ENCODE results near the gene CRYGA.

CRYGA gene

DNA sequence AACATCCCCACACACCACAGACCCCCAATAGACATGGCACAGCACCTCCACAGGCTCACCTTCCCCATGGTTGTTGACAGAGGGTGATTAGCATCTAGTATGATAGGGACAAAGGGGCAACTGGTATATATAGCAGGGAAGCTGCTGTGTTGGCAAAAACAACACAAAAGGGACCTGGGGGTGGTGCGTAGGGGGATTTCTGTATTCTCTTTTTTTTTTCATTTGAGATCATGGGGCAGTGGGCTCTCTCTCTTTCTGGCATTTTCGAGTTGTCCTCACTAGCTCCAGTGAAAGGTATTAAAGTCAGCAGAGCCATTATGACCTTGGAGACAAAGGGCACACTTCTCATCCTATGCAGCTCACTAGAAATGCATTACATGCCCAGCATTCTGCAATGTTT lies at the start of gene CRYGA:
Gene CRYGA, minus strand, starts transcription at position 101 of the 400 bp plus-strand sequence. Its CDS starts 33 bp downstream, at position 68.
- no peak for ATAC-seq (ENCODE audit: low read depth)
- Histone ChIP-seq H3K36me3 (ENCODE audit: low read depth) (no peaks in the 10 kb centered on the region), H3K27me3 (ENCODE audit: insufficient read depth, poor library complexity, severe bottlenecking) (no peaks in the 10 kb centered on the region), H3K9me3 (ENCODE audit: severe bottlenecking) (no peaks in the 10 kb centered on the region), H3K4me1 (ENCODE audit: insufficient read depth, poor library complexity, severe bottlenecking) (no peaks in the 10 kb centered on the region), H3K4me3 (ENCODE audit: severe bottlenecking) (no peak within 1 kb of the TSS), H3K27ac (ENCODE audit: poor library complexity, severe bottlenecking) (no peak within 1 kb of the TSS)
- DNase-seq (ENCODE audit: low spot score) = no peak
- TF ChIP-seq, protein P1, sequence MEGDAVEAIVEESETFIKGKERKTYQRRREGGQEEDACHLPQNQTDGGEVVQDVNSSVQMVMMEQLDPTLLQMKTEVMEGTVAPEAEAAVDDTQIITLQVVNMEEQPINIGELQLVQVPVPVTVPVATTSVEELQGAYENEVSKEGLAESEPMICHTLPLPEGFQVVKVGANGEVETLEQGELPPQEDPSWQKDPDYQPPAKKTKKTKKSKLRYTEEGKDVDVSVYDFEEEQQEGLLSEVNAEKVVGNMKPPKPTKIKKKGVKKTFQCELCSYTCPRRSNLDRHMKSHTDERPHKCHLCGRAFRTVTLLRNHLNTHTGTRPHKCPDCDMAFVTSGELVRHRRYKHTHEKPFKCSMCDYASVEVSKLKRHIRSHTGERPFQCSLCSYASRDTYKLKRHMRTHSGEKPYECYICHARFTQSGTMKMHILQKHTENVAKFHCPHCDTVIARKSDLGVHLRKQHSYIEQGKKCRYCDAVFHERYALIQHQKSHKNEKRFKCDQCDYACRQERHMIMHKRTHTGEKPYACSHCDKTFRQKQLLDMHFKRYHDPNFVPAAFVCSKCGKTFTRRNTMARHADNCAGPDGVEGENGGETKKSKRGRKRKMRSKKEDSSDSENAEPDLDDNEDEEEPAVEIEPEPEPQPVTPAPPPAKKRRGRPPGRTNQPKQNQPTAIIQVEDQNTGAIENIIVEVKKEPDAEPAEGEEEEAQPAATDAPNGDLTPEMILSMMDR (IDR thresholded peaks at IDR 0.05; ENCODE audit: poor library complexity, severe bottlenecking) = no peak

DNA sequence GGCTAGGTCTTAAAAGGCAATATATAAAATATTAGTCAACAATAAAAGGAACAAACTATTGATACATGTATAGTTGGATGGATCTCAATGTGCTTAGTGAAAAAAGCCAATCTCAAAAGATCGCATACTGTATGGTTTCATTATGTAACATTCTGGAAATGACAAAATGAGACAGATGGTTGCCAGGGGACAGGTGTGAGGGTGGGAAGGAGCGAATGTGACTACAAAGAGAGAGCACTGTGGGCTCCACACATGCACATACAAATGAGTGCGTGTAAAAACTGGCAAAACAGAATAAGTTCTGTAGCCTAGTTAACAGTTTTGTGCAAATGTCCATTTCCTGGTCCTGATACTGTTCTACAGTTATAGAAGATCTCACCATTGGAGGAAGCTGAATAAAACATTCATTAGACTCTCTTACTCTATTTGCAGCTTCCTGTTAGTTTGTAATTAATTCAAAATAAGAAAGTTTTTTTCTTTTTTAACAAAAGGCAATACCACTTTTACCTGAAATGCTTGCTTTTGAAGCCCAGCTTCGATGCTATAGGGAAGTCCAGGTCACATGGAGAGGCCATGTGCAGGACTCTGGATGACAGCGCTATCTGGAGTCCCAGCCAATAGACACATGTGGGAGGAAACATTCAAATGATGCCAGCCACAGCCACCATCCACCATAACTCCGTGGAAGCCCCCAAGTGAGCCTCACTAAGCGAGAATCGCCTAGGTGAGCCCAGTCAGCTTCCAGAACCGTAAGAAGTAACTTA lies 47.5 kb upstream of the CRYGA start:
- Histone ChIP-seq H3K27me3 (ENCODE audit: insufficient read depth, poor library complexity, severe bottlenecking) (no peaks in the 10 kb centered on the region), H3K9me3 (ENCODE audit: severe bottlenecking) (no peaks in the 10 kb centered on the region), H3K36me3 (ENCODE audit: low read depth) (no peaks in the 10 kb centered on the region), H3K4me3 (ENCODE audit: severe bottlenecking) (no peak overlapping the region), H3K4me1 (ENCODE audit: insufficient read depth, poor library complexity, severe bottlenecking) (no peaks in the 10 kb centered on the region), H3K27ac (ENCODE audit: poor library complexity, severe bottlenecking) (no peak overlapping the region)
- ATAC-seq (ENCODE audit: low read depth) = no peak
- DNase-seq (ENCODE audit: low spot score) = no peak
- TF ChIP-seq, protein P1 (IDR thresholded peaks at IDR 0.05; ENCODE audit: poor library complexity, severe bottlenecking) = no peak

DNA sequence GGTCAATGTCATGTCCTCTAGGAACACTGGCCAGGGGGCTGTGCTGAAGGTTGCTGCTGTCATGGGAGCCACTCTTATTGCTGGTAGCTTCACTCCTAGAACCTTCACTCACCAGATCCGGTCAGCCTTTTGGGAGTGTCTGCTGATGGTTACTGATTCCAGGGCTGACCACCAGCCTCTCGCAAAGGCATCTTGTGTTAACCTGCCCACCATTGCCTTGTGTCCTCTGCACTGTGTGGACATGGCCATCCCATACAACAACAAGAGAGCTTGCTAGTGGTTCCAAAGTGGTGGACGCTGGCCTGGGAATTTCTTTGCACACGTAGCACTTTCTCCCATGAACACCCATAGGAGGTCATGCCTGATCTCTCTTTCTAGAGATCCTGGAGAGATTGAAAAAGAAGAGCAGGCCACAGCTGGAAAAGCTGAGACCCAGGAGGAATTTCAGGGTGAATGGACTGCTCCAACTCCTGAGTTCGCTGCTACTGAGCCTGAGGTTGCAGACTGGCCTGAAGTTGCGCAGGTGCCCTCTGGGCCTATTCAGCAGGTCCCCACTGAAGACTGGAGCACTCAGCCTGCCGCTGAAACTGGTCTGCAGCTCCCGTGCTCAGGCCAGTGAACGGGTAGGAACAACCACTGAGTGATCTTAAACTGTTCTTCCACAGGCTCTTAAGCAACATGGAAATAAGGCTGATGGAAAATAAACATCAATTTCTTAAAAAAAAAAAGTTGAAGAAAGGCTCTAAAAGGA lies 45.1 kb upstream of the CRYGA start:
- DNase-seq (ENCODE audit: low spot score) = no peak
- no peaks in the 10 kb centered on the region for H3K27me3 ChIP-seq (ENCODE audit: insufficient read depth, poor library complexity, severe bottlenecking)
- H3K9me3 ChIP-seq (ENCODE audit: severe bottlenecking) = no peaks in the 10 kb centered on the region
- no peaks in the 10 kb centered on the region for H3K36me3 ChIP-seq (ENCODE audit: low read depth)
- H3K4me1 ChIP-seq (ENCODE audit: insufficient read depth, poor library complexity, severe bottlenecking) = no peaks in the 10 kb centered on the region
- H3K27ac ChIP-seq (ENCODE audit: poor library complexity, severe bottlenecking) = no peak overlapping the region
- no peak for ATAC-seq (ENCODE audit: low read depth)
- H3K4me3 ChIP-seq (ENCODE audit: severe bottlenecking) = no peak overlapping the region
- TF ChIP-seq, protein P1 (IDR thresholded peaks at IDR 0.05; ENCODE audit: poor library complexity, severe bottlenecking) = no peak

DNA sequence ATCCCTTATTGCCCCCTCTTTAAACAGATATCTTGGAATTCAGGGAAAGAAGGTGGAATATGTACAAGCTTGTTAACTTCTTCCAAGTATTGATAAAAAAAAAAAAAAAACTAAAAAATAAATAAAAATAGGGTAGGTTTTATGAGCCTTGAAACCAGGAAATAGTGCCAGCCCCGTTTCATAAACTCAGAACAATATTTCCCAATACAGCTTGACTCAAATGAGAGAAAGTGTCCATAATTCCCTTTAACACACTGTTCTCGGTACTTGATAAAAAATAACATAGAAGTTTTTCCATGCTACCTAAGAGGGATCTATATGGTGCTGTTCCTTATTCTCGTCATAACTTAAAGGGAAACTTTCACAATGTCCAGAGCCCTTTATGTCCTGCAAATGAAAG lies 44.4 kb upstream of the CRYGA start:
- TF ChIP-seq, protein P1 (IDR thresholded peaks at IDR 0.05; ENCODE audit: poor library complexity, severe bottlenecking) = no peak
- ATAC-seq (ENCODE audit: low read depth) (no peak), DNase-seq (ENCODE audit: low spot score) (no peak)
- no peaks in the 10 kb centered on the region for H3K4me1 ChIP-seq (ENCODE audit: insufficient read depth, poor library complexity, severe bottlenecking)
- H3K4me3 ChIP-seq (ENCODE audit: severe bottlenecking) = no peak overlapping the region
- H3K36me3 ChIP-seq (ENCODE audit: low read depth) = no peaks in the 10 kb centered on the region
- H3K27me3 ChIP-seq (ENCODE audit: insufficient read depth, poor library complexity, severe bottlenecking) = no peaks in the 10 kb centered on the region
- H3K9me3 ChIP-seq (ENCODE audit: severe bottlenecking) = no peaks in the 10 kb centered on the region
- no peak overlapping the region for H3K27ac ChIP-seq (ENCODE audit: poor library complexity, severe bottlenecking)

Measured in RWPE2 (cell line).